Upper lobe of left lung (tissue), 4 donors: ENCODE data around the gene DBNDD1.

Source experiments
- CTCF ChIP-seq, 6 experiments: fragments of 450-650 bp in 4 of 6; fragments of 200-600 bp in 2 of 6; sonication (generic) in 2 of 6; IDR thresholded peaks; one replicate each; pipeline ENCODE4 v1.5.1; 2016 to 2019; ENCODE audit warnings: antibody characterized with exemption in 6 of 6
- POLR2A ChIP-seq, 4 donors: fragments of 450-650 bp; IDR thresholded peaks; one replicate each; pipeline ENCODE4 v1.5.1; 2016 to 2017; ENCODE audit warnings: antibody characterized with exemption in 4 of 4, mild to moderate bottlenecking in 2 of 4
- POLR2AphosphoS5 ChIP-seq, 2 donors: sonication (generic); formaldehyde crosslinking; IDR thresholded peaks; one replicate each; pipeline ENCODE4 v1.5.1; 2017; ENCODE audit warnings: antibody characterized with exemption in 2 of 2

GRCh38 chr16:90046122-90046970 lies 27.1 kb upstream of the DBNDD1 start:
- TF ChIP-seq CTCF (IDR thresholded peaks at IDR 0.05) (no peak), POLR2A (IDR thresholded peaks at IDR 0.05) (no peak), POLR2AphosphoS5 (IDR thresholded peaks at IDR 0.05) (no peak)
